ENCODE measurements around the gene OR2H1.

- TF ChIP-seq POLR2A (IDR thresholded peaks at IDR 0.05; ENCODE audit: extremely low read depth, insufficient read length) (no peak), CTCF (IDR thresholded peaks at IDR 0.05; ENCODE audit: low read depth, low read length) (no peak), MAX (IDR thresholded peaks at IDR 0.05; ENCODE audit: low read depth, low read length) (no peak)
These were observed 37.2 kb downstream of the OR2H1 start for GRCh38 chr6:29494131-29494530.
